Activated T-cell treated with anti-CD3 and anti-CD28 coated beads for 24 hours (primary cell): Measurements from ENCODE around the gene LGR6.
A peak's percentile ranks its signal among the peaks of the same experiment; 100 is the strongest.

Experiments
- DNase-seq: peaks from one replicate; pipeline ENCODE4 v3.0.0-alpha.2; 2020; ENCODE audit warnings: low read depth

Gene LGR6

GRCh38 chr1:202264726-202265125, 71.1 kb downstream of the LGR6 start:
- no peak for DNase-seq

- no peak for DNase-seq
Observed at GRCh38 chr1:202266061-202266765, 72.6 kb downstream of the LGR6 start.

- DNase-seq = no peak
Observed at GRCh38 chr1:202268032-202268431, 74.4 kb downstream of the LGR6 start.

- DNase-seq = no peak
Observed at GRCh38 chr1:202268817-202269216, 75.2 kb downstream of the LGR6 start.

GRCh38 chr1:202270871-202271326, 77.3 kb downstream of the LGR6 start:
- no peak for DNase-seq

GRCh38 chr1:202272103-202272845, 78.7 kb downstream of the LGR6 start:
- DNase-seq = no peak

GRCh38 chr1:202274611-202275010, 81.0 kb downstream of the LGR6 start:
- peak; percentile 24 for DNase-seq

GRCh38 chr1:202275061-202275770, 81.6 kb downstream of the LGR6 start:
- DNase-seq = no peak

GRCh38 chr1:202276081-202276715, 82.6 kb downstream of the LGR6 start:
- no peak for DNase-seq

GRCh38 chr1:202276920-202277319, 83.3 kb downstream of the LGR6 start:
- no peak for DNase-seq

- no peak for DNase-seq
Observed at GRCh38 chr1:202278751-202279150, 85.2 kb downstream of the LGR6 start.

- DNase-seq = no peak
Observed at GRCh38 chr1:202279806-202280205, 86.2 kb downstream of the LGR6 start.

GRCh38 chr1:202280595-202280994, 87.0 kb downstream of the LGR6 start:
- DNase-seq = no peak

- no peak for DNase-seq
Observed at GRCh38 chr1:202281316-202282024, 87.9 kb downstream of the LGR6 start.

- no peak for DNase-seq
Observed at GRCh38 chr1:202282025-202282371, 88.4 kb downstream of the LGR6 start.

GRCh38 chr1:202282596-202283283, 89.1 kb downstream of the LGR6 start:
- no peak for DNase-seq

GRCh38 chr1:202283379-202283844, 89.8 kb downstream of the LGR6 start:
- DNase-seq = peak; percentile 2

GRCh38 chr1:202283991-202284390, 90.4 kb downstream of the LGR6 start:
- DNase-seq = no peak

- DNase-seq = no peak
Observed at GRCh38 chr1:202285908-202286307, 92.3 kb downstream of the LGR6 start.

GRCh38 chr1:202286622-202287097, 93.1 kb downstream of the LGR6 start:
- no peak for DNase-seq

- no peak for DNase-seq
Observed at GRCh38 chr1:202287196-202287595, 93.6 kb downstream of the LGR6 start.
